HG03097 (cell line): ENCODE data around the gene OTOG.
"Not testable (repeated sequence)": the region's sequence is repeated elsewhere in the genome, so short reads cannot be mapped to it uniquely, and the experiment has no call there.

Experiments
- ATAC-seq: cut with Tn5 transposase; IDR thresholded peaks from one replicate; pipeline ENCODE4 v1.9.1; 2021; ENCODE audit not compliant: unreplicated experiment, low FRiP score

OTOG gene

DNA sequence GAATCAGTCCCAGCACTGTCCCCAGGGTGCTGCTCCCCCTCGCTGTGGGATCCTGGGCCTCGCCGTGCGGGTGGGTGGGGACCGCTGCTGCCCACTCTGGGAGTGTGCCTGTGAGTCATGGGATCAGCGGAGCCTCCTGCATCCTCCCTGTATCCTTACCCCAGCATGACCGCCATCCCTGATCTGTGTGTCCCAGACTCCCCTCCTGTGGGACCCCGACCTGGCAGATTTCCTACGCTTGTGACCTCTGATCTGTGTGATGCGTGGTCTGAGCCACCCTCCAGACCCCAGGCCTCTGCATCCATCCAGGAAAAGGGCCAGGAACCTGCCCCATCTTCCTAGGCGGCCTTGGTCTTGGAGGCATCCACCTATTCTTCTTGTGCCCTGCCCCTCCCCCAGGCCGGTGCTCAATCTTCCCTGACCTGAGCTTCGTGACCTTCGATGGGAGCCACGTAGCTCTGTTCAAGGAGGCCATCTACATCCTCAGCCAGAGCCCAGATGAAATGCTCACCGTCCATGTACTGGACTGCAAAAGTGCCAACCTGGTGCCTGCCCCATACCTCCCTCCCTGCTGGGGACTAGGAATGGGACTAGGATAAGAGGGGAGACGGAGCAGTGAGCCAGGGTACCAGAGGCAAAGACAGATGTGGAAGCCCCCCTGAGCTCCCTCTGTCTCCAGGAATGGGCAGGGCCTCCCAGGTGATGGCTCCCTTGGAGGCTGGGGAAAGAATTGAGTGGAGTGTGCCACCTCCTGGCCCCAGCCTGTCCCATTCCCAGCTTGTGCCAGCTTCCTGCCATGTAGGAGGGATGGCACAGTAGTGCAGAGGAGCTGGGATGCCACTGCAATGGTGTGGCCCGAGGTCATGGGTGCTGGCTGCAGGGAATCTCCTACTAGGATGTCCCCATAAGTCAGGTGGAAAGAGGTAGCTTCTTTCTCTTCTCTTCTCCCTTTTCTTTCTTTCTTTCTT is 65.4 kb downstream of the OTOG start:
- ATAC-seq = no peak

- no peak for ATAC-seq
Observed at GRCh38 chr11:17613428-17613962, 66.4 kb downstream of the OTOG start.

GRCh38 chr11:17613983-17614382 is 66.9 kb downstream of the OTOG start:
- no peak for ATAC-seq

DNA sequence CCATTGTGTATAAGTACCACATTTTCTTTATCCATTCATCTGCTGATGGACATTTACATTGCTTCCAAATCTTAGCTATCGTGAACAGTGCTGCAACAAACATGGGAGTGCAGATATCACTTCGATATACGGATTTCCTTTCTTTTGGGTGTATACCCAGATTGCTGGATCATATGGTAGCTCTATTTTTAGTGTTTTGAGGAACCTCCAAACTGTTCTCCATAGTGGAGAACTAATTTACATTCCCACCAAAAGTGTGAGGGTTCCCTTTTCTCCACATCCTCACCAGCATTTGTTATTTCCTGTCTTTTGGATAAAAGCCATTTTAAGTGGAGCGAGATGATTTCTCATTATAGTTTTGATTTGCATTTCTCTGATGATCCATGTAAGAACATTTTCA is 75.7 kb downstream of the OTOG start:
- ATAC-seq = not testable (repeated sequence)

- ATAC-seq = no peak
Observed at GRCh38 chr11:17629113-17629512, 82.1 kb downstream of the OTOG start.

DNA sequence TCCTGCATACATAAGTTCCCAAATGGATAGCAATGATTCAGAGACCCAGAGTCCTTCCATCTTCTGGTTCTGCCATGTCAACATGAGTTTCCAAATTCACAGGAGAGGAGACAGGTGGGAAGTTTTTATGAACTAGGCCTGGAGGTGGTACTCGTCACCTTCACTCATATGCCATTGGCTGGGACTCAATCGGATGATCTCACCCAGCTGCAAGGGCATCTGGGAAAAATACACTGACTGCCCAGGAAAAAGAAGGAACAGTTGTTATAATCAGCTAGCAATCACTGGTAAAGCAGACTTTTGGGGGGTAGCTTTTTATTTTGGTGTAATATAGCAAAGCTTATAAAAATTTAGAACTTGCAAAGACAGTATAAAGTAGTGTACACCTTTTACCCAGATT is 83.9 kb downstream of the OTOG start:
- ATAC-seq = no peak

GRCh38 chr11:17631702-17632365 is 84.8 kb downstream of the OTOG start:
- ATAC-seq = no peak

DNA sequence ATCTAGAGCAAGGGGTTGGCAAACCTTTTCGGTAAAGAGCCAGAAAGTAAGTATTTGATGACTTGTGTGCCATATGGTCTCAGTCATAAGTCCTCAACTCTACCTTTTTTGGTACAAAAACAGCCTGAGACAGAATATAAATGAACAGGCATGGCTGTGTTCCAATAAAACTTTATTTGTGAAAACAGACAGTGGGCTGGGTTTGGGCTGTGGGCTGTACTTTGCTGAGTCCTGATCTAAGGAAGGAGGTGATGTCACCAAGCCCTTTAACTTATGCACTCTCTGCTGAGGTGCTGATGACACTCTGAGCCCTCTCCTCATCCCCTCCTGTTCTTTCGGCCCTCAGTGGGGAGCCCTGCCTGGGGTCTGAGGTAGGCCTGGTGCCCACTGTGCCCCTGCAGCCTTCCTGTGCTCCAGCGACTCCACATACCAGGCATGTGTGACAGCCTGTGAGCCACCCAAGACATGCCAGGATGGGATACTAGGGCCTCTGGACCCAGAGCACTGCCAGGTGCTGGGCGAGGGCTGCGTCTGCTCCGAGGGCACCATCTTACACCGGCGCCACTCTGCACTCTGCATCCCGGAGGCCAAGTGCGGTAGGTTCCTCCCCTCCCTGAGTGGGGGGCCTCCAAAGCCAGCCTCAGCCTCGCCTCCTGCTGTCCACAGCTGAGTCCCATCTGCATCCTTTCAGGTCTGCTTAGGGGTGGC is 86.4 kb downstream of the OTOG start:
- ATAC-seq = no peak

GRCh38 chr11:17633987-17634775 is 87.1 kb downstream of the OTOG start:
- ATAC-seq = no peak

DNA sequence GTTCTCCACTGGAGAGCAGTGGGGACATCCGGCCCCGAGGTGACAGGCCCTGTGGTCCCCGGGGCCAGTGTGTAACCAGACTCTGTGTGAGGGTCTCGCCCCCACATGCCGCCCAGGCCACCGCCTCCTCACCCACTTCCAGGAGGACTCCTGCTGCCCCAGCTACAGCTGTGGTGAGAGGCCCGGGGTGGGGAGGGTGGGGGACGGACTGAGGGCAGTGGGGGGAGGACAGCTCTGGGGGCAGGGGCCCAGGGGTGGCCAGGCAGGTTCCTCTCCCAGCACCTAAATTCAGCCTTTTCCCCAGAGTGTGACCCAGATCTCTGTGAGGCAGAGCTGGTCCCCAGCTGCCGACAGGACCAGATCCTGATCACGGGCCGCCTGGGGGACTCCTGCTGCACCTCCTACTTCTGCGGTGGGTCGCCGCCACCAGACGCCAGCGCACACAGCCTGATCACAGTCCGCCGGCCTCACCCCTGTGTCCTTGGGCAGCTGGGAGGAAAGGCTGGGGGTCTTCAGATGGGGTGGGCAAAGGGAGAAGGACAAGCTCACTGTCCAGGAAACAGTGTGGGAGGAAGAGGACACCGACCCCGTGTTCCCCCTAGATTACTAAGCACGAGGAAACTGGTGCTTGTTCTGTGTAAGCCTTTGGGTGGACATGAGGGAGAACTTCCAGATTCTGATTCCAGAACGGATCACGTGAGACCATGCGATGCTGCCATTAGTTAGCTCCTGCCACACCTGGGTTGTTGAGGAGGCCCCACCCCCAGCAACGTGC is 87.9 kb downstream of the OTOG start:
- ATAC-seq = no peak

DNA sequence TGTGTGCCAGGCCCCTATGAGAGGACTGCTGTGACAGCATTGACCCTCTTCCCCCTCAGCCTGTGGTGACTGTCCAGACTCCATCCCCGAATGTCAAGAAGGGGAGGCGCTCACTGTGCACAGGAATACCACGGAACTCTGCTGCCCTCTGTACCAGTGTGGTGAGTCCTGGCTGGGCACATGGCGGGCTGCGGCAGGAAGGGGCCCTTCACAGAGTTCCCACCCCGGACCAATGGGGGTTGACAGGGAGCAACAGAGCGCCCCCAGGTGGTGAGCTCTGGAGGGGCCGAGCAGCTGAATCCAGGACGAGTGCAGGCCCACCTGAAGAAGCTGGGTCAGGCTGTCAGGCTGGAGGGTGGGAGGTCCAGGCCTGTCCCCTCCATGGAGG is 88.5 kb downstream of the OTOG start:
- no peak for ATAC-seq

DNA sequence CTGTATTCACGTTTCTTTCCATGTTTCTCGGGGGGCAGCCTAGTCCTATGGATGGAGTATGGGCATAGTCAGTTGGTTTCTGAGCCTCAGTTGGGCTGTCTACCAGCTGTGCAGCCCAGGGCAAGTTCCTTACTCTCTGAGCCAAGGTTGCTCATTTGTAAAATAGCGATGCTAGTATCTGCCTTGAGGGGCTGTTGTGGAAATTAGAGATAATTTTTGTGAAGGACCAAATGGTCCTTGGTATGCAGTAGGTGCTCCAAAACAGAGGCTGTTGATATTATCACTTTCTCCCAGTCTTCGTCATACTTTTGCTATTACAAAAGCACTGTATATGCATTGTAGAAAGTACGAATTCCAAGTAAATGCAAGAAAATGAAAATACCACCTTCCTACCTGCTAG is 89.7 kb downstream of the OTOG start:
- ATAC-seq = no peak

GRCh38 chr11:17637901-17638300 is 90.8 kb downstream of the OTOG start:
- ATAC-seq = no peak

GRCh38 chr11:17638311-17638710 is 91.3 kb downstream of the OTOG start:
- ATAC-seq = no peak

DNA sequence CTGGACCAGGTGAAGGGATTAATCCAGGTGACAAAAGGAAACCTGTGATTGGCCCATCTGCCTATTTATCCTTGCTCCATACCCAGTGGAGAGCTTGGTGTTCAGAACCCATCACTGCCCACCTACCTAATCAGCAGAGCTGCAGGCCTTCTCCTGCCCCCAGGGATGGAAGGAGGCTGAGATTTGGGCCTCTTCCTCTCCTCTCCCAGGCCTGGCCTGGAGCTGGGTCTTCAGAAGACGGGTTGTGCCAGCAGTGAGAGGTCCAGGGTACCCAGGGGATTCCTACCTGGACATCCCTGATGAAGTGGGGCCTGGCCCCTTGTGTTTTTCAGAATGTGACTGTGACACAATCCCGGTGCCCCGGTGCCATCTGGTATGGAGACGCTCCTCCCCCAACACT is 92.0 kb downstream of the OTOG start:
- no peak for ATAC-seq

- ATAC-seq = no peak
Observed at GRCh38 chr11:17639781-17640180, 92.7 kb downstream of the OTOG start.

DNA sequence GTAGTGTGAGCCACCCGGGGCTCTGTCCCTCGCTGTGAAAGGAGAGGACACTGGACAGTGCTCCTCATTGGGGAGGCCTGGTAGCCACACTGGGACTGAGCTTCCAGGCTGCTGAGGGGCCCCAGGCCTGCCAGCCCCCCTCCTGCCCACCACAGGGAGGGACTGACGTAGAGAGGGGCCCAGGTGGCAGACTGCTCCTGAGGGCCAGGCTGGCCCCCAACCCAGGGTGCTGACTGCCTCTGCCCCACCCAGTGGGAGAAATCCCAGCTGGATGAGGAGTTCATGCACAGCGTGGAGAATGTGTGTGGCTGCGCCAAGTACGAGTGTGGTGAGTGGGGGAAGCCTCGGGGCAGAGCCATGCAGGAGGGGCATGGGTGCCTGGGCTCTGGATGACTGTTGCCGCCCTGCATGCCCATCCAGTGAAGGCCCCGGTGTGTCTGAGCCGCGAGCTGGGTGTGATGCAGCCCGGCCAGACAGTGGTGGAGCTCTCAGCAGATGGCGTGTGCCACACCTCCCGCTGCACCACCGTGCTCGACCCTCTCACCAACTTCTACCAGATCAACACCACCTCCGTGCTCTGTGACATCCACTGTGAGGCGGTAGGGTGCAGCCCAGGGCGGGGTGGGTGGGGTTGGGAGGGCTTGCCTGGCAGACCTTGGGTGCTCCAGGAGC is 93.6 kb downstream of the OTOG start:
- ATAC-seq = no peak

- no peak for ATAC-seq
Observed at GRCh38 chr11:17641792-17642350, 94.8 kb downstream of the OTOG start.

GRCh38 chr11:17642370-17642769 is 95.3 kb downstream of the OTOG start:
- ATAC-seq = no peak
